K562 (cell line): Measurements from ENCODE around the gene DCP2. TPM values are rescaled to one million over a fixed set of nuclear protein-coding genes. Genes with fewer than 3 reads are reported as not detected.

ENCODE experiments used
- ATAC-seq: fragments of 200-7000 bp; cut with Tn5 transposase; 3 replicates; pipeline ENCODE4 v1.9.1; 2020; ENCODE audit warnings: moderate library complexity
- BruUV-seq: library from RNA; stranded (reverse); fragments of 400-500 nt; replicated peaks from 2 replicates; lab custom pipeline; 2021; lab: Mats Ljungman, UMichigan
- CTCF ChIA-PET: fragments of 300-600 bp; formaldehyde crosslinking; extraction: SDS; loops from one replicate; lab custom pipeline; 2021; ENCODE audit warnings: low intra/inter-chr PET ratio; lab: Yijun Ruan, JAX
- POLR2A ChIA-PET: fragments of 300-600, 350-650 bp; sonication (Branson Sonifier 250); formaldehyde crosslinking; extraction: SDS; loops from one replicate; lab custom pipeline; 2021; ENCODE audit warnings: antibody characterized with exemption, inconsistent platforms; lab: Yijun Ruan, JAX
- DNase-seq, 4 experiments: peaks; one replicate each; pipeline versions ENCODE4 v3.0.0 to v3.0.0-alpha.2; 2011 to 2018; ENCODE audit warnings: low spot score in 3 of 4, mixed read lengths in 3 of 4; ENCODE audit errors: extremely low read depth in 1 of 4
- FAIRE-seq: peaks from 2 replicates; lab custom pipeline; 2011; peaks lifted over from hg19 to GRCh38; lab: Jason Lieb, UNC
- H2AFZ ChIP-seq: 2 replicates; pipeline ENCODE4 v1.6.0; 2011; ENCODE audit warnings: low read depth, low read length, control low read depth, inconsistent platforms
- H3K27ac ChIP-seq: fragments of 200-600 bp; 3 replicates; pipeline ENCODE4 v1.8.0; 2011; ENCODE audit warnings: low read depth, mild to moderate bottlenecking, control low read depth, inconsistent platforms, low read length, moderate library complexity, mixed read lengths; ENCODE audit errors: extremely low read depth
- H3K27me3 ChIP-seq, 2 experiments: fragments of 300-600 bp in 1 of 2; 2 replicates in 1 of 2; 3 replicates in 1 of 2; pipeline versions ENCODE4 v1.6.0 to v1.8.0; 2011; ENCODE audit warnings: inconsistent platforms in 2 of 2, low read length in 2 of 2, mild to moderate bottlenecking in 1 of 2, mixed read lengths in 1 of 2, moderate library complexity in 1 of 2; ENCODE audit not compliant: control insufficient read depth in 2 of 2, insufficient read depth in 2 of 2
- H3K36me3 ChIP-seq: fragments of 300-600 bp; 3 replicates; pipeline ENCODE4 v1.8.0; 2011; ENCODE audit warnings: mild to moderate bottlenecking, low read length, inconsistent platforms; ENCODE audit not compliant: control insufficient read depth, insufficient read depth
- H3K4me1 ChIP-seq, 2 experiments: fragments of 200-600 bp in 1 of 2; replicated peaks in 1 of 2; 2 replicates in 1 of 2; 3 replicates in 1 of 2; pipeline versions ENCODE4 v1.5.1 to v1.8.0; 2011; ENCODE audit warnings: inconsistent platforms in 2 of 2, low read length in 2 of 2, mild to moderate bottlenecking in 1 of 2, mixed read lengths in 1 of 2, moderate library complexity in 1 of 2; ENCODE audit not compliant: control insufficient read depth in 2 of 2, insufficient read depth in 2 of 2
- H3K4me2 ChIP-seq: 2 replicates; pipeline ENCODE4 v1.6.1; 2011; ENCODE audit warnings: low read length, control low read depth, inconsistent platforms, mixed read lengths; ENCODE audit not compliant: insufficient read depth
- H3K4me3 ChIP-seq: fragments of 200-600 bp; sonication (generic), shearing (Covaris generic); 2 replicates; pipeline ENCODE4 v1.5.1; 2016; ENCODE audit warnings: control low read depth, inconsistent platforms
- H3K79me2 ChIP-seq: fragments of 200-600 bp; 3 replicates; pipeline ENCODE4 v1.8.0; 2011; ENCODE audit warnings: low read length, inconsistent platforms; ENCODE audit not compliant: control insufficient read depth, insufficient read depth
- H3K9ac ChIP-seq, 2 experiments: 2 replicates each; pipeline versions ENCODE4 v1.6.0 to v1.6.1; 2011; ENCODE audit warnings: low read depth in 2 of 2, low read length in 2 of 2, control low read depth in 1 of 2, inconsistent platforms in 1 of 2, mild to moderate bottlenecking in 1 of 2, mixed read lengths in 1 of 2; ENCODE audit not compliant: insufficient read depth in 1 of 2
- H3K9me1 ChIP-seq: one replicate; pipeline ENCODE4 v1.6.0; 2011; ENCODE audit warnings: inconsistent platforms, mild to moderate bottlenecking, low read length, moderate library complexity; ENCODE audit not compliant: control insufficient read depth, insufficient read depth
- H3K9me3 ChIP-seq: replicated peaks from 2 replicates; pipeline ENCODE4 v1.5.1; 2011; ENCODE audit warnings: low read depth, low read length, inconsistent platforms; ENCODE audit not compliant: control insufficient read depth, insufficient read depth
- H4K20me1 ChIP-seq: replicated peaks from 2 replicates; pipeline ENCODE4 v1.6.1; 2011; ENCODE audit warnings: low read length, inconsistent platforms, mixed read lengths; ENCODE audit not compliant: control insufficient read depth, insufficient read depth
- CCNT2 ChIP-seq: IDR thresholded peaks from 2 replicates; pipeline ENCODE4 v1.6.1; 2011; ENCODE audit warnings: borderline replicate concordance, low read depth, mild to moderate bottlenecking, moderate library complexity, mixed read lengths, low read length; ENCODE audit not compliant: insufficient read length; ENCODE audit errors: extremely low read depth
- ZNF589 ChIP-seq: fragments of 200-800 bp; sonication (Bioruptor generic); IDR thresholded peaks from 2 replicates; pipeline ENCODE4 v1.6.1; 2016; ENCODE audit warnings: low read depth, missing genetic modification characterization, missing compliant biosample characterization
- WGBS: fragments of 100-300 bp; shearing (Covaris generic); methylation state at CpG from one replicate; pipeline ENCODE4 v1.1.6; 2016; ENCODE audit warnings: low coverage, mixed read lengths; ENCODE audit not compliant: insufficient coverage; ENCODE audit errors: missing lambda C conversion rate; 5-methylcytosine and 5-hydroxymethylcytosine counted together
- in situ Hi-C: fragments of 300-500 bp; cut with MboI; formaldehyde crosslinking; loops from 4 replicates; pipeline ENCODE4 v1.15.0; 2018; ENCODE audit warnings: inconsistent platforms, mixed read lengths
- intact Hi-C: fragments of 100-400 bp; cut with micrococcal nuclease; formaldehyde crosslinking; loops from 2 replicates; pipeline ENCODE4 v1.14.2; 2022
- polyA plus RNA-seq, 8 experiments: library from polyadenylated mRNA; depleted of rRNA in 4 of 8; stranded (reverse) in 5 of 8; unstranded in 3 of 8; fragments of >200 nt; fragmentation: Nextera tagmentation in 2 of 8; fragmentation: Illumina TruSeq in 1 of 8; extraction: Ambion mirVana in 2 of 8; extraction: Trizol in 1 of 8; gene quantifications; 2 replicates each; pipeline versions ENCODE4 v1.2.1 to v1.2.3, GENCODE V29; 2011 to 2014; ENCODE audit warnings: inconsistent platforms in 1 of 8, missing spikeins in 1 of 8
- total RNA-seq, 7 experiments: library from RNA; depleted of rRNA in 6 of 7; stranded (reverse); fragments of >200 nt in 6 of 7; fragmentation: Illumina TruSeq in 2 of 7; extraction: Trizol in 2 of 7; gene quantifications; 2 replicates each; pipeline versions ENCODE4 v1.2.1 to v1.2.3, GENCODE V29; 2011 to 2021; ENCODE audit warnings: low replicate concordance in 1 of 7
- TF ChIP-seq, protein P1 (sequence below): fragments of 250-450 bp; sonication (Bioruptor Pico); IDR thresholded peaks from 2 replicates; pipeline ENCODE4 v1.5.0; 2020; ENCODE audit warnings: mild to moderate bottlenecking

DCP2 gene
- total and polyA plus RNA-seq, 9 of the 15 experiments (the other 6 are each of a cell fraction or from before 2014, with no cell fraction given), result 25.9 to 109 (median 46.7) TPM

DNA sequence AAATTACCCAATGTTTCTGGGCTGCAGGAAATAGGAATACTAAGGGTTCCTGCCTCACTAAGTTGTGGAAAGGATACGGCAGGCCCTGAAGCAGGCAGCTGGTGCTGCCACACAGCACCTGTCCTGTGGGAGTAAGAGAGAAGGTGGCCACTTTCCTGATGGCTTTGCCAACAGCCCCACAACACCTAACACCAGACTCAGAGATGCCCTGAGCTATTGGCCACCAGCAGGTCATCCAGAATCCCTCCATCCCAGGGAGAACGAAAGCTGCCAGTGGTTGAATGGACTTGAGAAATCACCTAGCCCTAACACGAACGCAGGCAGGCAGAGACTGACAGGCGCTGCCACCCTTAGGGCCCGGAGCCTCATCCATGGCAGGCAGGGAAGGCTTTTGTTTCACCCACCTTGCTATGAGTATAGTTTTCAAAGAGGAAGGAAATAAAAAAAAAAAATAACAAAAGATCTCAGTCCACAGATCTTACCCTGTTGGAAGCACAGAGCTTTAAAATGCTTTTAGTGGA lies 82.2 kb downstream of the DCP2 start (continued):
- TF ChIP-seq, protein P1, sequence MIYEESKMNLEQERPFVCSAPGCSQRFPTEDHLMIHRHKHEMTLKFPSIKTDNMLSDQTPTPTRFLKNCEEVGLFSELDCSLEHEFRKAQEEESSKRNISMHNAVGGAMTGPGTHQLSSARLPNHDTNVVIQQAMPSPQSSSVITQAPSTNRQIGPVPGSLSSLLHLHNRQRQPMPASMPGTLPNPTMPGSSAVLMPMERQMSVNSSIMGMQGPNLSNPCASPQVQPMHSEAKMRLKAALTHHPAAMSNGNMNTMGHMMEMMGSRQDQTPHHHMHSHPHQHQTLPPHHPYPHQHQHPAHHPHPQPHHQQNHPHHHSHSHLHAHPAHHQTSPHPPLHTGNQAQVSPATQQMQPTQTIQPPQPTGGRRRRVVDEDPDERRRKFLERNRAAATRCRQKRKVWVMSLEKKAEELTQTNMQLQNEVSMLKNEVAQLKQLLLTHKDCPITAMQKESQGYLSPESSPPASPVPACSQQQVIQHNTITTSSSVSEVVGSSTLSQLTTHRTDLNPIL (CRISPR knock-in tag), result no peak
- no peak for TF ChIP-seq ZNF589

GRCh38 chr5:113059232-113060040 lies 82.8 kb downstream of the DCP2 start:
- ATAC-seq (no peak), FAIRE-seq (no peak)
- intact Hi-C loops, result no loop called here

More at GRCh38 chr5:113059232-113060040, 82.8 kb downstream of the DCP2 start:
- no TSS peak for BruUV-seq
- 36% methylated on average over 17 of the region's 19 CpGs for WGBS
- no peak for DNase-seq
- Histone ChIP-seq H3K4me2 (no peak overlapping the region), H3K4me1 (no peaks in the 10 kb centered on the region), H3K9ac (peak overlapping the region in 1 of 2 experiments; percentile 37; a peak in 1 of 4 replicates), H3K27ac (no peak overlapping the region), H3K9me1 (no peaks in the 10 kb centered on the region), H3K4me3 (no peak overlapping the region), H3K9me3 (no peaks in the 10 kb centered on the region), H3K27me3 (peaks cover 5 to 24% of the 10 kb centered on the region in 2 experiments; a peak in 4 of 5 replicates), H4K20me1 (no peaks in the 10 kb centered on the region), H2AFZ (no peak overlapping the region), H3K36me3 (no peaks in the 10 kb centered on the region), H3K79me2 (no peaks in the 10 kb centered on the region)
- no peak for TF ChIP-seq CCNT2
- ChIA-PET CTCF (no interaction called here), POLR2A (interaction anchor here (0.7 to 2.6 kb wide), 4 partner anchors 13 to 31 kb away, joined by 3 to 15 read pairs (median 3); no protein-coding TSS in a partner anchor)
- in situ Hi-C loops, result no loop called here
